ENCODE data around the gene ELP4. TPM values are rescaled to one million over a fixed set of nuclear protein-coding genes. Genes with fewer than 3 reads are reported as not detected.

ELP4 gene
- total RNA-seq, 1 experiment from 2014 or later = 19.4 TPM

GRCh38 chr11:31636983-31637382, 127.4 kb downstream of the ELP4 start:
- CTCF ChIA-PET = no interaction called here
- no peaks in the 10 kb centered on the region for H3K9me2 ChIP-seq (replicated peaks; ENCODE audit: low read length)
- BruUV-seq (replicated peaks) = no TSS peak

DNA sequence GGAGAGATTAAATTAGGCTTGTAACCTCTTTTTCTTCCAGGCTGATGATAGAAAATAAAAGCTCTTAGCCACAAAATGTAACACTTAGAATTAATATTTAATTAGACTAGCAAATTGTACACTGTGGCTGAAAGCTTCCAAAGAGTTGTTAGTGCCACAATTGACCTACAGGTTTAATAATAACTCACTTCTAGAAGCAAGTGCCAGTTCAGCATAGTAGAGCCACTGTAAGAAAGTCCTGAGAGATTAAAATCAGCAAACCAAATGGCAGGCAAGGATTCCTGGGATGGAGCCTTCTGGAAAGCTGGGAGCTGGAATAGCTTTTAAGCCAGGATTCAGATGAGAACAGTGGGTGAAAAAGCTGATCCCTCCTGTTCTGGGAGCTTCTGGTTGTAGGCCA, 131.0 kb downstream of the ELP4 start:
- peaks cover 18% of the 10 kb centered on the region for H3K4me1 ChIP-seq (ENCODE audit: insufficient read depth, low read length)
- H3K9ac ChIP-seq (ENCODE audit: low read length) = no peak overlapping the region
- H3K27ac ChIP-seq (ENCODE audit: low read length) = no peak overlapping the region
- no peaks in the 10 kb centered on the region for H3K79me2 ChIP-seq (ENCODE audit: low read length)
- H2AFZ ChIP-seq (ENCODE audit: low read length) = no peak overlapping the region
- CTCF ChIA-PET = interaction anchor here (0.7 to 1.6 kb wide), 2 partner anchors 44 to 369 kb away, joined by 3 to 4 read pairs; no protein-coding TSS in a partner anchor
- DNase-seq (no peak), ATAC-seq (no peak)
- POLR2A ChIA-PET (ENCODE audit: unreplicated experiment) = interaction anchor here (0.7 kb wide), 1 partner anchor 232 kb away, joined by 5 read pairs; no protein-coding TSS in a partner anchor
- BruUV-seq (replicated peaks) = no TSS peak
- intact Hi-C loops (cut with micrococcal nuclease) = loop anchor here (1.0 to 10.0 kb wide), 6 partner anchors 153 to 396 kb away; no protein-coding TSS in a partner anchor
- H3K9me2 ChIP-seq (replicated peaks; ENCODE audit: low read length) = no peaks in the 10 kb centered on the region
- no peak for TF ChIP-seq EZH2 (IDR thresholded peaks at IDR 0.05; ENCODE audit: low read length, unreplicated experiment)
- H3K4me3 ChIP-seq (ENCODE audit: low read length) = no peak overlapping the region
- no peaks in the 10 kb centered on the region for H3F3A ChIP-seq (ENCODE audit: low read length, unreplicated experiment)
- H3K27me3 ChIP-seq (ENCODE audit: low read length) = no peaks in the 10 kb centered on the region
- H3K4me2 ChIP-seq (ENCODE audit: low read length) = no peak overlapping the region
- H3K9me3 ChIP-seq (ENCODE audit: low read length) = no peaks in the 10 kb centered on the region
- H4K20me1 ChIP-seq (ENCODE audit: low read length) = 0 out of 2 replicates have a peak, but pooled peaks cover 5% of the 10 kb centered on the region
- no peaks in the 10 kb centered on the region for H3K36me3 ChIP-seq (ENCODE audit: low read depth, low read length)

More at GRCh38 chr11:31636983-31637382, 127.4 kb downstream of the ELP4 start:
- Histone ChIP-seq H3K27me3 (ENCODE audit: low read length) (no peaks in the 10 kb centered on the region), H3F3A (ENCODE audit: low read length, unreplicated experiment) (no peaks in the 10 kb centered on the region), H3K4me3 (ENCODE audit: low read length) (no peak overlapping the region), H3K27ac (ENCODE audit: low read length) (no peak overlapping the region), H3K9ac (ENCODE audit: low read length) (no peak overlapping the region), H3K79me2 (ENCODE audit: low read length) (no peaks in the 10 kb centered on the region), H4K20me1 (ENCODE audit: low read length) (no peaks in the 10 kb centered on the region), H3K4me2 (ENCODE audit: low read length) (no peak overlapping the region), H3K36me3 (ENCODE audit: low read depth, low read length) (no peaks in the 10 kb centered on the region), H3K4me1 (ENCODE audit: insufficient read depth, low read length) (no peaks in the 10 kb centered on the region), H3K9me3 (ENCODE audit: low read length) (no peaks in the 10 kb centered on the region), H2AFZ (ENCODE audit: low read length) (no peak overlapping the region)
- POLR2A ChIA-PET (ENCODE audit: unreplicated experiment) = no interaction called here
- TF ChIP-seq EZH2phosphoT487 (IDR thresholded peaks at IDR 0.05; ENCODE audit: borderline replicate concordance, low read length) = no peak
- TF ChIP-seq, protein P1, sequence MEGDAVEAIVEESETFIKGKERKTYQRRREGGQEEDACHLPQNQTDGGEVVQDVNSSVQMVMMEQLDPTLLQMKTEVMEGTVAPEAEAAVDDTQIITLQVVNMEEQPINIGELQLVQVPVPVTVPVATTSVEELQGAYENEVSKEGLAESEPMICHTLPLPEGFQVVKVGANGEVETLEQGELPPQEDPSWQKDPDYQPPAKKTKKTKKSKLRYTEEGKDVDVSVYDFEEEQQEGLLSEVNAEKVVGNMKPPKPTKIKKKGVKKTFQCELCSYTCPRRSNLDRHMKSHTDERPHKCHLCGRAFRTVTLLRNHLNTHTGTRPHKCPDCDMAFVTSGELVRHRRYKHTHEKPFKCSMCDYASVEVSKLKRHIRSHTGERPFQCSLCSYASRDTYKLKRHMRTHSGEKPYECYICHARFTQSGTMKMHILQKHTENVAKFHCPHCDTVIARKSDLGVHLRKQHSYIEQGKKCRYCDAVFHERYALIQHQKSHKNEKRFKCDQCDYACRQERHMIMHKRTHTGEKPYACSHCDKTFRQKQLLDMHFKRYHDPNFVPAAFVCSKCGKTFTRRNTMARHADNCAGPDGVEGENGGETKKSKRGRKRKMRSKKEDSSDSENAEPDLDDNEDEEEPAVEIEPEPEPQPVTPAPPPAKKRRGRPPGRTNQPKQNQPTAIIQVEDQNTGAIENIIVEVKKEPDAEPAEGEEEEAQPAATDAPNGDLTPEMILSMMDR (conservative IDR thresholded peaks at IDR 0.05; ENCODE audit: low read depth, low read length) = no peak
- TF ChIP-seq EZH2 (IDR thresholded peaks at IDR 0.05; ENCODE audit: low read length, unreplicated experiment) = no peak
- intact Hi-C loops (cut with micrococcal nuclease) = no loop called here
- DNase-seq (no peak), ATAC-seq (no peak)

DNA sequence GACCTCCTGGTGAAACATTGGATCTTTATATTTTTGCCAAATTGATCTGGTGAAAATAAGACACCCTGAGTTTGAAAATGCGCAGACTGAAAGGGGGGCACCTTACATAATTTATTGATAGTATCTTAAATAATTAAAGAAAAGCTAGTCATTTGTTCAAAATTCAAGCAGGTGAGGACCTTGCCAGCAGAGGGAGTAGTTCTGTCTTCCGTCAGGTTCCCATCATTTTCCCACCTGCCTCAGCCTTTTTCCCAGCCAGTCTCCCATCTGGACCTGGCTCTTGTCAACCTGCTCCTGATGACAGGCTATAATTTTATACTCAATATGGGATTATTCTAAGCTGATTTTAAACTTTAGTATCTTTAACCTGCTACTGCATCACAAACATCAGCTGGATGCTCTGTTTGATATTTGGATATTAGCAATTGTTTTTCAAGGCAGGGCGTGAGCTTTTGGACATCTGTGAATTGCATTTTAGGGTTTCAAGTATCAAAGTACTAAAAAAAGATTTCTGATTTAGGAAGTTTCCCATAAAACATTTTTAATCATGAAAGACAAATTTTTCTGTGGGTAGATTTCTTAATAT, 132.0 kb downstream of the ELP4 start:
- H3K9me3 ChIP-seq (ENCODE audit: low read length) = no peaks in the 10 kb centered on the region
- H2AFZ ChIP-seq (ENCODE audit: low read length) = no peak overlapping the region
- ATAC-seq = no peak
- ChIA-PET POLR2A (ENCODE audit: unreplicated experiment) (interaction anchor here (0.5 kb wide), 1 partner anchor 169 kb away, joined by 3 read pairs; no protein-coding TSS in a partner anchor), CTCF (interaction anchor here (0.8 to 1.6 kb wide), 3 partner anchors 43 to 229 kb away, joined by 3 to 6 read pairs (median 4); no protein-coding TSS in a partner anchor)
- no peak overlapping the region for H3K4me2 ChIP-seq (ENCODE audit: low read length)
- no peak overlapping the region for H3K9ac ChIP-seq (ENCODE audit: low read length)
- 0 out of 2 replicates have a peak, but pooled peaks cover 5% of the 10 kb centered on the region for H4K20me1 ChIP-seq (ENCODE audit: low read length)
- H3K27me3 ChIP-seq (ENCODE audit: low read length) = no peaks in the 10 kb centered on the region
- no peaks in the 10 kb centered on the region for H3F3A ChIP-seq (ENCODE audit: low read length, unreplicated experiment)
- no peak overlapping the region for H3K4me3 ChIP-seq (ENCODE audit: low read length)
- H3K79me2 ChIP-seq (ENCODE audit: low read length) = no peaks in the 10 kb centered on the region
- no peaks in the 10 kb centered on the region for H3K9me2 ChIP-seq (replicated peaks; ENCODE audit: low read length)
- intact Hi-C loops (cut with micrococcal nuclease) = loop anchor here (1.0 to 10.0 kb wide), 6 partner anchors 154 to 397 kb away; no protein-coding TSS in a partner anchor
- no peak for TF ChIP-seq EZH2 (IDR thresholded peaks at IDR 0.05; ENCODE audit: low read length, unreplicated experiment)
- TF ChIP-seq, protein P1 (conservative IDR thresholded peaks at IDR 0.05; ENCODE audit: low read depth, low read length) = peak; percentile 72
- TF ChIP-seq EZH2phosphoT487 (IDR thresholded peaks at IDR 0.05; ENCODE audit: borderline replicate concordance, low read length) = no peak
- no peak overlapping the region for H3K27ac ChIP-seq (ENCODE audit: low read length)
- H3K36me3 ChIP-seq (ENCODE audit: low read depth, low read length) = no peaks in the 10 kb centered on the region
- no TSS peak for BruUV-seq (replicated peaks)
- H3K4me1 ChIP-seq (ENCODE audit: insufficient read depth, low read length) = peaks cover 28% of the 10 kb centered on the region
- DNase-seq = peak; percentile 70

Data from PC-3 (cell line).